MM.1S (cell line): ENCODE results near the gene PDE3B.

ENCODE experiments used
- DNase-seq: peaks from one replicate; pipeline ENCODE4 v3.0.0-alpha.2; 2015
- H2AFZ ChIP-seq: fragments of 300-600 bp; sonication (generic); 2 replicates; pipeline ENCODE4 v1.6.0; 2016; ENCODE audit warnings: antibody characterized with exemption, low read length
- H3F3A ChIP-seq: fragments of 300-600 bp; sonication (generic); 2 replicates; pipeline ENCODE4 v1.6.1; 2016; ENCODE audit warnings: mild to moderate bottlenecking, antibody characterized with exemption, low read length, moderate library complexity, mixed read lengths; ENCODE audit not compliant: insufficient read depth
- H3K27ac ChIP-seq: fragments of 300-600 bp; sonication (generic); 2 replicates; pipeline ENCODE4 v1.5.1; 2016; ENCODE audit warnings: mild to moderate bottlenecking, low read length
- H3K27me3 ChIP-seq: fragments of 300-600 bp; sonication (generic); replicated peaks from 2 replicates; pipeline ENCODE4 v1.6.0; 2016; ENCODE audit warnings: low read length; ENCODE audit not compliant: insufficient read depth
- H3K36me3 ChIP-seq: fragments of 300-600 bp; sonication (generic); replicated peaks from 2 replicates; pipeline ENCODE4 v1.6.1; 2016; ENCODE audit warnings: mild to moderate bottlenecking, low read length, mixed read lengths; ENCODE audit not compliant: insufficient read depth
- H3K4me1 ChIP-seq: fragments of 300-600 bp; sonication (generic); 2 replicates; pipeline ENCODE4 v1.6.1; 2016; ENCODE audit warnings: low read length, mixed read lengths
- H3K4me2 ChIP-seq: fragments of 300-600 bp; sonication (generic); 2 replicates; pipeline ENCODE4 v1.6.0; 2016; ENCODE audit warnings: low read depth, low read length
- H3K4me3 ChIP-seq: fragments of 300-600 bp; sonication (generic); 2 replicates; pipeline ENCODE4 v1.5.1; 2016; ENCODE audit warnings: low read length, mixed read lengths
- H3K79me2 ChIP-seq: fragments of 300-600 bp; sonication (generic); 2 replicates; pipeline ENCODE4 v1.6.1; 2016; ENCODE audit warnings: mixed run types, low read length, mixed read lengths
- H3K9ac ChIP-seq: fragments of 300-600 bp; sonication (generic); 2 replicates; pipeline ENCODE4 v1.6.1; 2016; ENCODE audit warnings: low read length, mixed read lengths
- H3K9me2 ChIP-seq: fragments of 300-600 bp; sonication (generic); replicated peaks from 2 replicates; pipeline ENCODE4 v1.6.1; 2016; ENCODE audit warnings: mild to moderate bottlenecking, low read length, mixed read lengths; ENCODE audit not compliant: insufficient read depth
- H3K9me3 ChIP-seq: fragments of 300-600 bp; sonication (generic); replicated peaks from 2 replicates; pipeline ENCODE4 v1.6.1; 2016; ENCODE audit warnings: mild to moderate bottlenecking, low read length, mixed read lengths; ENCODE audit not compliant: insufficient read depth
- H4K20me1 ChIP-seq: fragments of 300-600 bp; sonication (generic); 2 replicates; pipeline ENCODE4 v1.6.1; 2016; ENCODE audit warnings: mild to moderate bottlenecking, low read length, moderate library complexity, mixed read lengths; ENCODE audit not compliant: insufficient read depth
- CTCF ChIP-seq: fragments of 300-600 bp; sonication (generic); IDR thresholded peaks from 2 replicates; pipeline ENCODE4 v1.5.1; 2016; ENCODE audit warnings: antibody characterized with exemption, low read length, mixed read lengths
- EZH2 ChIP-seq: fragments of 300-600 bp; sonication (generic); optimal IDR thresholded peaks from 2 replicates; pipeline ENCODE3; 2017; ENCODE audit warnings: low read depth, mild to moderate bottlenecking, antibody characterized with exemption, low read length, mixed read lengths
- EZH2phosphoT487 ChIP-seq: fragments of 300-600 bp; sonication (generic); IDR thresholded peaks from 2 replicates; pipeline ENCODE4 v1.6.1; 2018; ENCODE audit warnings: antibody characterized with exemption, low read length

The PDE3B gene

GRCh38 chr11:14905104-14906033, 261.8 kb downstream of the PDE3B start:
- H3K4me2 ChIP-seq: peak overlapping the region; percentile 98
- peak overlapping the region; percentile 89 for H3K9ac ChIP-seq
- H3K36me3 ChIP-seq: no peaks in the 10 kb centered on the region
- peak; percentile 88 for DNase-seq
- H3K9me3 ChIP-seq: no peaks in the 10 kb centered on the region
- peak overlapping the region; percentile 61; the same call in 1 of the 2 replicates for H3K27ac ChIP-seq
- peaks cover 17% of the 10 kb centered on the region for H3K4me1 ChIP-seq
- H3F3A ChIP-seq: peaks cover 17% of the 10 kb centered on the region; the same call in 1 of the 2 replicates
- peak overlapping the region; percentile 99 for H2AFZ ChIP-seq
- no peaks in the 10 kb centered on the region for H4K20me1 ChIP-seq
- peak overlapping the region; percentile 91 for H3K4me3 ChIP-seq
- peak; percentile 63 for TF ChIP-seq CTCF
- TF ChIP-seq EZH2: no peak
- no peak for TF ChIP-seq EZH2phosphoT487
- no peaks in the 10 kb centered on the region for H3K79me2 ChIP-seq
- no peaks in the 10 kb centered on the region for H3K27me3 ChIP-seq
- H3K9me2 ChIP-seq: no peaks in the 10 kb centered on the region

GRCh38 chr11:14906578-14906977, 263.0 kb downstream of the PDE3B start:
- H3K27ac ChIP-seq: no peak overlapping the region
- H3K36me3 ChIP-seq: no peaks in the 10 kb centered on the region
- H3F3A ChIP-seq: peaks cover 17% of the 10 kb centered on the region; the same call in 1 of the 2 replicates
- H3K9ac ChIP-seq: no peak overlapping the region
- no peak overlapping the region for H2AFZ ChIP-seq
- no peaks in the 10 kb centered on the region for H3K9me2 ChIP-seq
- H3K79me2 ChIP-seq: no peaks in the 10 kb centered on the region
- TF ChIP-seq EZH2 (no peak), EZH2phosphoT487 (no peak), CTCF (no peak)
- no peak overlapping the region for H3K4me3 ChIP-seq
- peaks cover 17% of the 10 kb centered on the region for H3K4me1 ChIP-seq
- no peak overlapping the region for H3K4me2 ChIP-seq
- no peak for DNase-seq
- no peaks in the 10 kb centered on the region for H3K9me3 ChIP-seq
- no peaks in the 10 kb centered on the region for H4K20me1 ChIP-seq
- no peaks in the 10 kb centered on the region for H3K27me3 ChIP-seq

- no peak for DNase-seq
- no peak overlapping the region for H3K9ac ChIP-seq
- H3K36me3 ChIP-seq: no peaks in the 10 kb centered on the region
- no peaks in the 10 kb centered on the region for H3K27me3 ChIP-seq
- H3K27ac ChIP-seq: no peak overlapping the region
- H3K9me2 ChIP-seq: no peaks in the 10 kb centered on the region
- H3K4me1 ChIP-seq: peaks cover 17% of the 10 kb centered on the region
- H3K4me3 ChIP-seq: no peak overlapping the region
- no peak overlapping the region for H3K4me2 ChIP-seq
- H3K79me2 ChIP-seq: no peaks in the 10 kb centered on the region
- H3F3A ChIP-seq: peaks cover 17% of the 10 kb centered on the region; the same call in 1 of the 2 replicates
- TF ChIP-seq CTCF: no peak
- no peak for TF ChIP-seq EZH2
- no peak for TF ChIP-seq EZH2phosphoT487
- no peaks in the 10 kb centered on the region for H4K20me1 ChIP-seq
- no peaks in the 10 kb centered on the region for H3K9me3 ChIP-seq
- no peak overlapping the region for H2AFZ ChIP-seq
Observed at GRCh38 chr11:14906993-14907392, 263.4 kb downstream of the PDE3B start.
